ENCODE measurements around the gene SMTN.

Gene SMTN

DNA sequence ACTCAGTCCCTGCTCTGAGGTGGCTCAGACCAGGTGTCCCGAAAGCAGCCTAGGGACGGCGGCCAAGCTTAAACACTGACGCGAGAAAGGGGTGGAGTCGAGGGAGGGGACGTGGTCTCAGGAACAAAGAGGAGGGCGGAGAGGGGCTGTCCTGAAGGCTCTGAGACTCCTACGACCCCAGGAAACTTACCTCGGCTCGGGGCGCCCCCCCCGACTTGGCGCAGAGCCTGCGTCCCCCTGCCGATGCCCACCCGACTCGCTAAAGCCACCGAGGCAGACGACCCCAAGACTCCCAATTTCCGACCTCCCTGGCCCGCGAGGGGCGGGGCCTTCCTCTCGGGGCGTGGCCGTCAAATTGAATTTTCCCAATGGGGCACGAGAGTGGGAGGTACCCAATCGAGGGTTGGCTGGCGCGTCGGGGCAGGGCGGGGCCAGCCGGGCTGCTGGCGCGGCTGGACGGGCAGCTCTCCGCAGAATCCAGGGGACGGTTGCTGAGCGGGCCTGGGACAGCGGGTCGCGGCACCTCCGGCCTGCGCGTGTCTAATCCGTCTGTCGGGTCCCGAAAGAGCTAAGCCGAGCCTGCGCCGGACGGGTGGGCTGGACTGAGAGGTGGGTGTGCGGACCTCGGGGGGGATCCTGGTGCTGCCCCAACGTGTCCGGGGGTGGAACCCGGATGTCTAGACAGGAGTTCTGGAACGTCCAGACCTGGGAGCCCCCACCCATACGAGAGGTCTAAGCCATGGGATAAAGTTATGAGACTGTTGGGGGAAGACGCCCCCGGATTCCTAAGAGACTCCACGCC lies at the start of gene SMTN:
TSS of gene SMTN (plus strand) at position 471 of the 802 bp plus-strand sequence. CDS start 1,941 bp downstream, outside the sequence.
- Histone ChIP-seq H3K27me3 (ENCODE audit: control insufficient read depth, insufficient read depth, low read length) (no peaks in the 10 kb centered on the region), H3K36me3 (ENCODE audit: control insufficient read depth, insufficient read depth, low read length) (no peaks in the 10 kb centered on the region), H3K9ac (ENCODE audit: low read length) (peak within 1 kb of the TSS; percentile 88), H3K4me3 (ENCODE audit: low read length) (peak within 1 kb of the TSS; percentile 45), H3K4me1 (ENCODE audit: control insufficient read depth, insufficient read depth, low read length) (peaks cover 50% of the 10 kb centered on the region), H3K9me3 (ENCODE audit: control insufficient read depth, low read length) (no peaks in the 10 kb centered on the region)

- no peak overlapping the region for H3K4me3 ChIP-seq (ENCODE audit: low read length)
- no peaks in the 10 kb centered on the region for H3K9me3 ChIP-seq (ENCODE audit: control insufficient read depth, low read length)
- no peaks in the 10 kb centered on the region for H3K27me3 ChIP-seq (ENCODE audit: control insufficient read depth, insufficient read depth, low read length)
- H3K4me1 ChIP-seq (ENCODE audit: control insufficient read depth, insufficient read depth, low read length), result peaks cover 2% of the 10 kb centered on the region
- no peaks in the 10 kb centered on the region for H3K36me3 ChIP-seq (ENCODE audit: control insufficient read depth, insufficient read depth, low read length)
- peak overlapping the region; percentile 44 for H3K9ac ChIP-seq (ENCODE audit: low read length)
These were observed 44.2 kb upstream of the SMTN start for GRCh38 chr22:31036671-31037550.

DNA sequence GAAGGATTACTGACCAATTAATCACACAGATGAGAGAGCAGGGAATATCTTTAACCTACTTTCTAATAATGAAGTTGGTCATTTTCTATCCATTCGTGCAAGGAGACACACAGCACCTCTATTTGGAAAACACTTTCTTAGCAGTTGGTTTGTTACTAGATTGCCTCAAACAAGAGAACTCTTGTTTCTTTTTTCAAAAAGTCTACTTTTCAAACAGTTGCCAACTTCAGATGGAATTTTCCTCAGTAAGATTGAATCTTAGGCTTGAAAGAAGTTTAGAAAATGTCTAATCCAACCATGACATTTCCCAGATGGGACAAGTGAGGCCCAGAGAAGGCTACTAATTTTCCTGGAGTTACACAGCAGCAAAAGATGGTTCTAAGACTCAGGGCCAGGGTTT lies 42.4 kb upstream of the SMTN start:
- H3K27me3 ChIP-seq (ENCODE audit: control insufficient read depth, insufficient read depth, low read length), result no peaks in the 10 kb centered on the region
- no peak overlapping the region for H3K4me3 ChIP-seq (ENCODE audit: low read length)
- no peaks in the 10 kb centered on the region for H3K9me3 ChIP-seq (ENCODE audit: control insufficient read depth, low read length)
- H3K9ac ChIP-seq (ENCODE audit: low read length), result peak overlapping the region; percentile 10
- H3K36me3 ChIP-seq (ENCODE audit: control insufficient read depth, insufficient read depth, low read length), result no peaks in the 10 kb centered on the region
- H3K4me1 ChIP-seq (ENCODE audit: control insufficient read depth, insufficient read depth, low read length), result peaks cover 2% of the 10 kb centered on the region

DNA sequence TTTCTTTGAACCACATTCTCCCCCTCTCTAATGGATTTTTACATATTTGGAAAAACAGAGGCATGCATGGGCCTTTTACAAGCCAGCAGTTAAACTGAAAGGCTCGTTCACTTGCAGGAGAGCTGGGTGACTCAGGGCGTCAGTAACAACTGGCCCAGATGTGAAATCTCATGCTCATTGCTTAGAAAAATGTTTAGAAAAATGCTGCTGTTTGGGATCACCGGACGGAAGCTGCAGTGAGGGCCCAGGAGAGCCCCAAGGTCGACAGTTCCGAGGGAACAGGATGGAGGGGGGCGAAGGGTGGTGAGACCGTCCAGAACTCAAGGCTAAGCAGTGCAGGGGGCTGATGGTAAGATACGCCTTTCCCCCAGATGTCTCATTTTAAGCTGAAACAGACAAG lies 41.7 kb upstream of the SMTN start:
- no peaks in the 10 kb centered on the region for H3K9me3 ChIP-seq (ENCODE audit: control insufficient read depth, low read length)
- H3K4me1 ChIP-seq (ENCODE audit: control insufficient read depth, insufficient read depth, low read length), result peaks cover 2% of the 10 kb centered on the region
- H3K4me3 ChIP-seq (ENCODE audit: low read length), result no peak overlapping the region
- peak overlapping the region; percentile 10 for H3K9ac ChIP-seq (ENCODE audit: low read length)
- H3K27me3 ChIP-seq (ENCODE audit: control insufficient read depth, insufficient read depth, low read length), result no peaks in the 10 kb centered on the region
- no peaks in the 10 kb centered on the region for H3K36me3 ChIP-seq (ENCODE audit: control insufficient read depth, insufficient read depth, low read length)

GRCh38 chr22:31040542-31041398 lies 40.3 kb upstream of the SMTN start:
- no peaks in the 10 kb centered on the region for H3K27me3 ChIP-seq (ENCODE audit: control insufficient read depth, insufficient read depth, low read length)
- no peaks in the 10 kb centered on the region for H3K9me3 ChIP-seq (ENCODE audit: control insufficient read depth, low read length)
- H3K36me3 ChIP-seq (ENCODE audit: control insufficient read depth, insufficient read depth, low read length), result no peaks in the 10 kb centered on the region
- H3K4me1 ChIP-seq (ENCODE audit: control insufficient read depth, insufficient read depth, low read length), result peaks cover 2% of the 10 kb centered on the region
- H3K4me3 ChIP-seq (ENCODE audit: low read length), result no peak overlapping the region
- no peak overlapping the region for H3K9ac ChIP-seq (ENCODE audit: low read length)

DNA sequence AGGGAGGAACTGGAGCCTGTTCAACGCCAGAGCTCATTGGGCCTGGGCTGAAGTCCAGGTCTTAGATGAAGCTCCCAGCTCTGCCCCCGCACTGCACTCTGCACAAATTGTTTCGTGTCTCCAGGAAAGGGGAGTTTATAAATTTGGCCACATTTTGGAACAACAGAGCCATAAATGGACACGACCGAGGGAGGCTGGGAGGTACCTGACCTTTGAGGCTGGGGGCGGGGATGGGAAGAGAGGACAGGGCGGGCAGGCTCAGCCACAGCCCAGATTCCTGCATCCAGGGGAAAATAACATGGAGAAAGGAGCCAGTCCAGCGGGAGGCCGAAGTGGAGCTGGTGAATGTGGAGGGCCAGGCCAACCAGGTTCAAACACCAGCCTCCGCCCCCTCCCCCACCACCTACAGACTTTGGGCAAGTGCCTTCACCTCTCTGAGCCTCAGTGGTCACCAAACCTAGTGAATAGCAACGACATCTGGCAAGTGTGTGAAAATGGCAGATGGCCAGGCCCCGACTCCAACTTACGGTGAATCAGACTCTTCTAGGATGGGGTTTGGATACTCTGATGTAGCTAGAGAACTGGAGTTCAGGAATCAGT lies 36.8 kb upstream of the SMTN start:
- Histone ChIP-seq H3K27me3 (ENCODE audit: control insufficient read depth, insufficient read depth, low read length) (no peaks in the 10 kb centered on the region), H3K9ac (ENCODE audit: low read length) (no peak overlapping the region), H3K4me3 (ENCODE audit: low read length) (no peak overlapping the region)

GRCh38 chr22:31045900-31046538 lies 35.1 kb upstream of the SMTN start:
- Histone ChIP-seq H3K4me3 (ENCODE audit: low read length) (no peak overlapping the region), H3K9me3 (ENCODE audit: control insufficient read depth, low read length) (no peaks in the 10 kb centered on the region), H3K4me1 (ENCODE audit: control insufficient read depth, insufficient read depth, low read length) (peaks cover 6% of the 10 kb centered on the region), H3K36me3 (ENCODE audit: control insufficient read depth, insufficient read depth, low read length) (no peaks in the 10 kb centered on the region), H3K27me3 (ENCODE audit: control insufficient read depth, insufficient read depth, low read length) (no peaks in the 10 kb centered on the region), H3K9ac (ENCODE audit: low read length) (no peak overlapping the region)

More for the DNA sequence above, 36.8 kb upstream of the SMTN start:
- Histone ChIP-seq H3K4me1 (ENCODE audit: control insufficient read depth, insufficient read depth, low read length) (peaks cover 9% of the 10 kb centered on the region), H3K9me3 (ENCODE audit: control insufficient read depth, low read length) (no peaks in the 10 kb centered on the region), H3K36me3 (ENCODE audit: control insufficient read depth, insufficient read depth, low read length) (no peaks in the 10 kb centered on the region)

- Histone ChIP-seq H3K9ac (ENCODE audit: low read length) (peak overlapping the region; percentile 7), H3K4me3 (ENCODE audit: low read length) (no peak overlapping the region), H3K36me3 (ENCODE audit: control insufficient read depth, insufficient read depth, low read length) (no peaks in the 10 kb centered on the region), H3K27me3 (ENCODE audit: control insufficient read depth, insufficient read depth, low read length) (no peaks in the 10 kb centered on the region), H3K4me1 (ENCODE audit: control insufficient read depth, insufficient read depth, low read length) (peaks cover 6% of the 10 kb centered on the region), H3K9me3 (ENCODE audit: control insufficient read depth, low read length) (no peaks in the 10 kb centered on the region)
These were observed 34.4 kb upstream of the SMTN start for GRCh38 chr22:31046539-31047226.

- H3K9ac ChIP-seq (ENCODE audit: low read length), result no peak overlapping the region
- no peaks in the 10 kb centered on the region for H3K9me3 ChIP-seq (ENCODE audit: control insufficient read depth, low read length)
- no peak overlapping the region for H3K4me3 ChIP-seq (ENCODE audit: low read length)
- H3K4me1 ChIP-seq (ENCODE audit: control insufficient read depth, insufficient read depth, low read length), result peaks cover 6% of the 10 kb centered on the region
- H3K27me3 ChIP-seq (ENCODE audit: control insufficient read depth, insufficient read depth, low read length), result no peaks in the 10 kb centered on the region
- H3K36me3 ChIP-seq (ENCODE audit: control insufficient read depth, insufficient read depth, low read length), result no peaks in the 10 kb centered on the region
These were observed 32.5 kb upstream of the SMTN start for GRCh38 chr22:31048570-31048969.

GRCh38 chr22:31049815-31050420 lies 31.2 kb upstream of the SMTN start:
- no peak overlapping the region for H3K9ac ChIP-seq (ENCODE audit: low read length)
- no peaks in the 10 kb centered on the region for H3K27me3 ChIP-seq (ENCODE audit: control insufficient read depth, insufficient read depth, low read length)
- peaks cover 7% of the 10 kb centered on the region for H3K4me1 ChIP-seq (ENCODE audit: control insufficient read depth, insufficient read depth, low read length)
- H3K36me3 ChIP-seq (ENCODE audit: control insufficient read depth, insufficient read depth, low read length), result no peaks in the 10 kb centered on the region
- H3K9me3 ChIP-seq (ENCODE audit: control insufficient read depth, low read length), result no peaks in the 10 kb centered on the region
- no peak overlapping the region for H3K4me3 ChIP-seq (ENCODE audit: low read length)
